WTC11 (cell line): ENCODE measurements around the gene AMPD3.

Source experiments
- ESRRA ChIP-seq: sonication (generic); formaldehyde crosslinking; IDR thresholded peaks from 2 replicates; pipeline ENCODE4 v1.8.1; 2022; ENCODE audit warnings: mild to moderate bottlenecking, missing genetic modification reagents, borderline replicate concordance
- HMGA2 ChIP-seq: fragments of 250-450 bp; sonication (Bioruptor Pico); IDR thresholded peaks from 2 replicates; pipeline ENCODE4 v1.4.0; 2021; ENCODE audit warnings: mild to moderate bottlenecking, moderate library complexity
- HMGXB4 ChIP-seq: sonication (generic); formaldehyde crosslinking; IDR thresholded peaks from 2 replicates; pipeline ENCODE4 v1.8.1; 2023; ENCODE audit warnings: mild to moderate bottlenecking, moderate library complexity, missing genetic modification reagents
- JAZF1 ChIP-seq: fragments of 250-450 bp; sonication (Bioruptor Pico); IDR thresholded peaks from 2 replicates; pipeline ENCODE4 v1.9.0; 2021; ENCODE audit warnings: moderate library complexity, mild to moderate bottlenecking, inconsistent platforms
- SP1 ChIP-seq: sonication (generic); formaldehyde crosslinking; conservative IDR thresholded peaks from 2 replicates; pipeline ENCODE4 v1.8.1; 2022; ENCODE audit warnings: missing genetic modification reagents
- TF ChIP-seq, protein P1 (sequence below): sonication (generic); formaldehyde crosslinking; IDR thresholded peaks from 2 replicates; pipeline ENCODE4 v1.8.0; 2022; ENCODE audit warnings: mild to moderate bottlenecking, missing genetic modification reagents
- TF ChIP-seq, protein P2 (sequence below): fragments of 200-600 bp; IDR thresholded peaks from 2 replicates; pipeline ENCODE4 v1.8.0; 2022; ENCODE audit warnings: antibody characterized with exemption

- TF ChIP-seq HMGA2 = no peak
- no peak for TF ChIP-seq SP1 (CRISPR knock-in tag)
- TF ChIP-seq, protein P1, sequence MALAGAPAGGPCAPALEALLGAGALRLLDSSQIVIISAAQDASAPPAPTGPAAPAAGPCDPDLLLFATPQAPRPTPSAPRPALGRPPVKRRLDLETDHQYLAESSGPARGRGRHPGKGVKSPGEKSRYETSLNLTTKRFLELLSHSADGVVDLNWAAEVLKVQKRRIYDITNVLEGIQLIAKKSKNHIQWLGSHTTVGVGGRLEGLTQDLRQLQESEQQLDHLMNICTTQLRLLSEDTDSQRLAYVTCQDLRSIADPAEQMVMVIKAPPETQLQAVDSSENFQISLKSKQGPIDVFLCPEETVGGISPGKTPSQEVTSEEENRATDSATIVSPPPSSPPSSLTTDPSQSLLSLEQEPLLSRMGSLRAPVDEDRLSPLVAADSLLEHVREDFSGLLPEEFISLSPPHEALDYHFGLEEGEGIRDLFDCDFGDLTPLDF = no peak
- TF ChIP-seq, protein P2, sequence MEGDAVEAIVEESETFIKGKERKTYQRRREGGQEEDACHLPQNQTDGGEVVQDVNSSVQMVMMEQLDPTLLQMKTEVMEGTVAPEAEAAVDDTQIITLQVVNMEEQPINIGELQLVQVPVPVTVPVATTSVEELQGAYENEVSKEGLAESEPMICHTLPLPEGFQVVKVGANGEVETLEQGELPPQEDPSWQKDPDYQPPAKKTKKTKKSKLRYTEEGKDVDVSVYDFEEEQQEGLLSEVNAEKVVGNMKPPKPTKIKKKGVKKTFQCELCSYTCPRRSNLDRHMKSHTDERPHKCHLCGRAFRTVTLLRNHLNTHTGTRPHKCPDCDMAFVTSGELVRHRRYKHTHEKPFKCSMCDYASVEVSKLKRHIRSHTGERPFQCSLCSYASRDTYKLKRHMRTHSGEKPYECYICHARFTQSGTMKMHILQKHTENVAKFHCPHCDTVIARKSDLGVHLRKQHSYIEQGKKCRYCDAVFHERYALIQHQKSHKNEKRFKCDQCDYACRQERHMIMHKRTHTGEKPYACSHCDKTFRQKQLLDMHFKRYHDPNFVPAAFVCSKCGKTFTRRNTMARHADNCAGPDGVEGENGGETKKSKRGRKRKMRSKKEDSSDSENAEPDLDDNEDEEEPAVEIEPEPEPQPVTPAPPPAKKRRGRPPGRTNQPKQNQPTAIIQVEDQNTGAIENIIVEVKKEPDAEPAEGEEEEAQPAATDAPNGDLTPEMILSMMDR = no peak
- no peak for TF ChIP-seq JAZF1
- no peak for TF ChIP-seq ESRRA (CRISPR knock-in tag)
- no peak for TF ChIP-seq HMGXB4
These were observed 5.7 kb downstream of the AMPD3 start for GRCh38 chr11:10460611-10461275.
